HG03196 (cell line): ENCODE results near the gene CRB2.

Experiments used
- ATAC-seq: cut with Tn5 transposase; IDR thresholded peaks from one replicate; pipeline ENCODE4 v1.9.1; 2021; ENCODE audit not compliant: unreplicated experiment

The CRB2 gene

DNA sequence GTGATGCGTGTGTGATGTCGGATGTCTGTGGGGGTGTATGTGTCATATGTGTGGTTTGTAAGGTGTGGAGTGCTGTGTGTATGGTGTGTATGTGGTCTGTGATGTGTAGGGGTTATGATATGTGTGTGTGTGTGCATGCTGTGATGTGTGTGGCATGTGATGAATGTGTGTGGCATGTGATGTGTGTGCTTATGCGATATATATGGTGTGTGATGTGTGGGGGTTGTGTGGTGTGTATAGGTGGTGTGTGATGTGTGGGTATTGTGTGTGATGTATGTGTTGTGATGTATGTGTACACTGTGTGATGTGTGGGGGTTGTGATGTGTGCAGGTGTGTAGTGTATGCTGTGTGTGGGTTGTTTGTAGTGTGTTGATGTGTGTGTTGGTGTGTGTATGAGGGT, 9.2 kb upstream of the CRB2 start:
- no peak for ATAC-seq

DNA sequence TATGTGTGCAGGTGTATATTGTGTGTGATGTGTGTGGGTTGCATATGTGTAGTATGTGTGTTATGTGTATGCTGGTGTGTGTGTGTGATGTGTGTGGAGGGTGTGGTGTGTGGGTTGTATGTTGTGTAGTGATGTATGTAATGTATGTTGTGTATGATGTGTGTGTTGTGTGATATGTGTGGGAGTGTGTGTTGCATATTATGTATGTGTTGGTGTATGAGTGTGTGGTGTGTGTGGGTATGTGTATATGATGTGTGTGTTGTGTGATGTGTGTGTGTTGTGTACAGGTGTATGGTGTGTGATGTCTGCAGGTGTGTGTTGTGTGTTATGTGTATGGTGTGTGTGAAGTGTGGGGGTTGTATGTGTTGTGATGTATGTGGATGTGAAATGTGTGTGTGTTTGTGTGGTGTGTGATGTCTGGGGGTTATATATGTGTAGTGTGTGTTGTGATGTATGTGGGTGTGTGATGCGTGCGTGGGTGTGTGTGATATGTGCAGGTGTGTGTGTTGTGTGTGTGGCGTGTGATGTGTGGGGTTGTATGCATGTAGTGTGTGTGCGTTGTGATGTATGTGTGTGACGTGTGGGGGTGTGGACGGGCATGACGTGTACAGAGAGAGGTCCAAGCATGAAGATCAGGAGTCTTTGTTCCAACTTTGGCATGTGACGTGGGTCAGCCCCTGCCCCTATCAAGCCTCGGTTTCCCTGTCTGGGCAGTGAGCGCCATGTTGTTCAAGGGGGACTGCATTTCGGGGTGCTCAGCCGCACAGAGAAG, 8.5 kb upstream of the CRB2 start:
- ATAC-seq = no peak

DNA sequence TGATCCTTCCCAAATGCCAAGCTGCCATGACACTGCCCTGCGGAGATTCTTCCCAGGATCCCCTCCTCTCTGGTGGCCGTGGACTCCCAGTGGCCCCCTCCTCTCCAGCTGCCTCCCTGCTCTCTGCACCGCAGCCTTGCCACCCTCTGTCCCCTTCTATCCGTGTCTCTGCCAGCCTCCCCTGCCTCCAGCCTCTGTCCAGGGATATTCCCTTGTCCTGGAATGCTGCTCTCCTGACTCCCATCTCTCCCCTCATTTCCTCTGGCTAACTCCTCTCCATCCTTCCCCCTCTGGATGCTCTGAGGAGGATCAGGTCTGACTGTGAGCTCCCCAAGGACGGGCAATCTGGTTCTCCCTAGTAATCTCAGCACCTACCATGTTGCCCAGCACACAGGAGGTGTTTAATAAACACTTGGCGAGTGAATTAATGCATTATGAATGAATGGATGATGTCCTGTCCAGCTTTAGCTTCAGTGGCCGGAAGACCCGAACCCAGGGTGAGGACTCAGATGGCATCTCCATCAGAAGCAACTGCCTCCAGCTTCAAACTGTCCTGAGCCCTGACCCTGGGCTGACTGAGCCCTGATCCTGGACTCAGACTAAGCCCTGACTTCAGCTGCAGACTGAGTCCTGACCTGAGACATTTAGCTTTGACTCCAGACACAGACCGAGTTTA, 7.5 kb upstream of the CRB2 start:
- no peak for ATAC-seq

DNA sequence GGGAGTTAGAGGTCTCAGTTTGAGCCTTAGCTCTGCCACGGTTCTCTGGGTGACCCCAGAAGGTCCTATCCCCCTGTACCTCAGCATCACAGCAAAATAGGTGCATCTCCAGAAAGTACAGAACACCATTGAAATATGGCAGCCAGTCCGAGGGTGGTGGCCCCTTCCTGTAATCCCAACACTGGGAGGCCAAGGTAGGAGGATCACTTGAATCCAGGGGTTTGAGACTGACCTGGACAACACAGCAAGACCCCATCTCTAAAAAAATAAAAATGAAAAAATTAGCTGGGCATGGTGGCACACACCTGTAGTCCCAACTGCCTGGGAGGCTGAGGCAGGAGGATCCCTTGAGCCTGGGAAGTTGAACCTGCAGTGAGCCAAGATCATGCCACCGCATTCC, 7.0 kb upstream of the CRB2 start:
- ATAC-seq = no peak

DNA sequence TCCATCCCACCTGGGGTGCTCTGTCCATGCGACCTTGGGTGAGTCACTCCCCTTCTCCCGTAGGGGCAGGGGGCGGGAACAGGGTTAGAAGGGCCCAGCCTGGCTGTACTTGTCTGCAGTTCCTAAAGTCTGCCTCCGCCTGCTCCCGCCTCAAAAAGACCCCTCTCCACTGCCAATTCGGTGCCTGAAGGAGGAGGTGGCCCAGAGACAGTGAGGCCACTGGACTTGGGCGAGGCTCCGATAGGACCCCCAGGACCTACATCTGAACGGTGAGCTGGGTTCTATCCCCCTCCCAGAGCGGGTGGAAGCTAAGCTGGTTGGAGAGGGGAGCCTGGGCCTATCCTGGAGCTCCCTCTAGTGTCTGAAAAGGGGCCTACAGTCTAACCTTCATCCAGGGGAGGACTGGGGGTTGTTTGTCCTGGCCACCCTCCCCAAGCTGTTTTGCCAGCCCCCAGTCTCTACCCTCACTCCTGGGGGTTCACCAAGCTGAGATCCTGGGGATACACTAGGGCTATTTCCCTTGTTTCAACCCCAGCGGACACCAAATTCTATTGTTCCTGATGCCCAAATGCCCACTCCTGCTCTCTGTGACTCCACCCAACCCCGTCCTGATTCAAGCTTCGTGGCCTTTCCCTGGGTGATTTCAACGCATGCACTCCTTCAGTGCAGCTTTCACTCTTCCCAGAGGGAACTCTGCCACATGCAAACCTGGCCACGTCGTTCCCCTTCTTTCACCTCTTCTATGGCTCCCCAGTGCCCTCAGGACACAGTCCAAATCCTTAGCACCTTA, 6.1 kb upstream of the CRB2 start:
- no peak for ATAC-seq

DNA sequence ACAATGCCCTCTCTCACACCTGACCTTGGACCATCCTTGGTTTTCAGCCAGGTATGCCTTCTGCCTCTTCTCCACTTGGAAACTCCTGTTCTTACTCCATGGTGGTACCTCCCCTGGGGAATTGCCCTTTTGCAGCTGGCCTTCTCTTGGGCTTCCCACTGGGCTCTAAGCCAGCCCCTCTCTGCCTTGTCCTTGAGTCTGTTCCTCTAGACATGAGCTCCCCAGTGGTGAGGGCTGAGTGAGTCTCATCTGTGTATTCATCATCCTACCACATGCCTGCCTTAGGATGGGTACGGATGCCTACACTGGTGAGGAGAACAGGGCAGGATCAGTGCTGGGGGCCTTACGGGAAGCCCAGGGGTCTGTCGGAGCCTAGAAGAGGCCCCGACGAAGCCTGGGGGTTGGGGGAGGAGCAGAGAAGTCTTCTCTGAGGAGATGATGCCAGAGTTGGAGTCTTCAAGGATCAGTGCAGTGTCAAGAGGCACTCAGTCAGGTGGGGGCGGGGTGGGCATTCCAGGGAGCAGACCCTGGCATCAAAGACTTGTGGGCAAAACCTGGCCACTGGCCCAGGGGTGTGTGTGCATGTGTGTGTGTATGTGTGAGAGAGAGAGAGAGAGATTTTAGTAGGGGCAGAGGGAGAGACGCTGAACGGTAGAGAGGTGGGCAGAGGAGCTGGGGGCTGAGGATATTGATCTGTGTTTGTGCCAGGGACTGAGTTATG, 5.2 kb upstream of the CRB2 start:
- ATAC-seq = no peak

DNA sequence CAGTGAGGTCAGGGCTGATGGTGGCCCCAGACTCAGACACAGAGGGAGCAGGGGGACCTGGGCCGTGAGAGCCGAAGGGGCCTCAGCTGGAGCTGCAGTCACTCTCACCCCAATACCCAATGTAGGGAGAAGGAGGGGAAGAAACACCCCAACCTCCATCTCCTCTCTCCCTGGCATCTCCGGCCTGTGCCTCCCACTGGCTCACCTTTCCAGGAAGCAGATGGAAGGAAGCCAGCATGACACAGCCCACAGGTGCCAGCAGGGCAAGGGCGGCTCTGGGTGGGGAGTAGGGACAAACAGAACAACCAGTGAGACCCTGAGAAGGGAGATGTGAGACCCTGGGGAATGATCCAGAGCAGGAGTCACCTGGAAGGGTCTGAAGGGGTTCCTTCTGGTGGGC, 3.0 kb upstream of the CRB2 start:
- ATAC-seq = no peak

DNA sequence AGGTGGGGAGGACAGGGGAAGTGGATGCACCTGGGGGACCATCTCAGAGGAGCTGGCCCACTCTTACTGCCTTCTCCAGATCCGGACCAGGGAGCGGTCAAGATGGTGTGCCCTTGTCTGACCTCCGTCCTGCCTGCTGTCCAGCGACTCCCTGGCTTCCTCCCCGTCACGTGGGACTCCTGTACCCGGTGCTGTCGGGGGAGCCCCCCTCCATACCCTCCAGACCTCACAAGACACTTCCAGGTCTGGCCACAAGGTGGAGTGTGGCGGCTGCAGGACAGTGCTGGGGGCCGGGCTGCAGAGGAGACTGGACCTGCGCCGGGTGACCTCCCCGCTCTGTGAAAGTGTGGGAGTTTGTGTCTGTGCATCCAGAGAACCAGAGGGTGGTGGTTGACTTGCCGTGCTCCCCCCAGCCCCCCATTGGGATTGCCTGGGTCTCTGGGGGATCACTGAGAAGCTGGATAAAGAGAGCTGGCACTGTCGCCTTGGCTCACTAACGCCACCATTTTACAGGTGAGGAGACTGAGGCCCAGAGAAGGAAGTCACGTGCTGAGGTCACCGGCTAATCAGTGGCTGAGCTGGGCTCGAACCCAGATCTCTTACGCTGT, 1.9 kb upstream of the CRB2 start:
- ATAC-seq = no peak

- no peak for ATAC-seq
These were observed 1.0 kb upstream of the CRB2 start for GRCh38 chr9:123354806-123355508.

- ATAC-seq = no peak
These were observed 1.1 kb downstream of the CRB2 start for GRCh38 chr9:123356851-123357742.

- ATAC-seq = no peak
These were observed 1.7 kb downstream of the CRB2 start for GRCh38 chr9:123357743-123358059.

DNA sequence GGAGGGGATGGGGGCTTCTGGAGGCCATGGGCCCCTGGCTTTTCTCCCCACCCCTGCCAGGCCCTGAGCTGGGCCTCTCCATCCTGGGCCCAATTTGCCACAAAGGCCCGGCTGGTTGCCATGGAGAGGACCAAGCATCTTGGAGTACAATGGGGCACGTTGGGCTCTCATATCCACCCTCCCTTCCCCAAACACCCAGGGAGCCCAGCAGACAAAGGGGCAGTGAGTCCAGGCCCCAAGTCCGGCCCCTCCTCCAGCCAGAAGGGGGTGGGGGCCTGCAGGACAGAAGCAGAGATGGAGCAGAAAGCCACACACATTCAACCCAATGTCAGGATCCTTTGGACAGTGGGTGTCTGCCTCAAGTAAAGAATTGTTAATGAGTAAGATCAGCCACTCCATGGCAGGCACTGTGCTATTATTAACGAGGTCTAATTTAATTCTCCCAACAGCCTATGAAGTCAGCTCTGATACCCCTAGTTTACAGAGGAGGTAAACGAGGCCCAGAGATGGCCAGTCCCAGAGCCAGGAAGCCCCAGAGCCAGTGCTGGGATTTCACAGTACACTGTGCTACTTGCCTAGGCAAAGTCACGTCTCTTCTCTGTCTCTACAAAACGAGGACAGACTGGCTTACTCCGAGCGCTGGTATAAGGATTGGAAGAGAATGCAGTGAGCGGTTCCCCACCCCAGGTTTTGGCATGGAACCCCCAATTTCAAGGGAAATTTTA, 2.3 kb downstream of the CRB2 start:
- no peak for ATAC-seq

DNA sequence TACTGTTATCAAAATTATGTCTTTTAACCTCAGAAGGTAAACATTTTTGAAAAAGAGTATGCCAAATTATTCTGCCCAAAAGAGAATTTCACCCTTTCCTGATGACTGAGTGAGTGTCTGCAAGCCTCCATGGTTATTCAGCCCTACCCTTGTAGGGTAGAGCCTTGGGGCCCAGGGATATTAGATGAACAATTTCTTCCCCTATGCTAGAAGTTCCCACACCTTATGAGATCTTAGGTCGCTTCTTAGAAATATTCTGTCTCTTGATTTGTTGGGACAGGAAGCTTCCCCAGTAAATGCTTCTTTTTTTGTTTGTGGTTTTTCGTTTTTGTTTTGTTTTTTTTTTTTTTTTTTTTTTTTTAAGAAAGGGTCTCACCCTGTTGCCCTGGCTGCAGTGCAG, 3.1 kb downstream of the CRB2 start:
- ATAC-seq = no peak

- no peak for ATAC-seq
These were observed 3.5 kb downstream of the CRB2 start for GRCh38 chr9:123359546-123359945.

DNA sequence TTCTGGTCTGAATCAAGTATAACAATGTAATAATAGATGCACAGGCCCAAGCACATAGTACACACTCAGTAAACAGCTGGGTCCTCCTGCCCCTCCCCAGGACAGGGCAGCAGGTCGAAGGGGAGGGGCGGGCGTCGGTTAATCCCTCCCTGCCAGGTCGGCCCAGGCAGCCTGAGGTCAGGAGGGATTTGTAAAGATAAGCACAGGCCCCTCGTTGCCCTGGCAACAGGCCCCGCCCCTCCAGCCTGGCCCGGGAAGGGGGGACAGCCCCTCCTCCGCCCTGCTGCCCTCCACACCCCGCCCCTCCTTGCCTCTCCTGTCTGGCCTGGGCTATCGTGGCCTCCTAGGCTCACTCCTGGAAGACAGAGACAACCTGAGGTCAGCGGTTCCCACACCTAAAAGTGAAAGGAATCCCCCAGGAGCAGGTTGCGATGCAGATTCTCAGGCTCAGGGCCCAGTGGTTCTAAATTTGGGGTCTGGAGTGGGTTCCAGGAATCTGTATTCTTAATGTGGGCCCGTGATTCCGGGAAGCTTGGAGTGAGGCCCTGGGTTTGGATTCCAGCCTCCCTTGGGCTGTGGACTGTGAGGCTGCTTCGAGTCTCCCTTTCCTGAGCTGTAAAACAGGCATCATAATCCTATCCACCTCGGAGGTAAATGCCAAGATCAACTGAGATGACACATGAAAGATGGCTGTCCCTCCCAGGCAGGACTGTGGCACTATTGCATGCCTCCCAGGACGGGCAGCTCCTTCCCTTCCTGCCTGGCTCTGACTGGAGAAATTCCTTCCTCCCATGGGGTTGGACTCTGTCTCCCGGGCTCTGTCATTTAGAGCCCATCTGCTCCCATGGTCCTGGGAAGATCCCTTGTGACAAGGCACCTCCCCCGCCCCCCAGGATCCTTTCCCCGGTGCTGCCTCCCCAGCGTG, 4.4 kb downstream of the CRB2 start:
- no peak for ATAC-seq

- ATAC-seq = no peak
These were observed 5.2 kb downstream of the CRB2 start for GRCh38 chr9:123361086-123361730.
